H9 (cell line): ENCODE measurements around the gene DENND5B. TPM values are rescaled to one million over a fixed set of nuclear protein-coding genes. Genes with fewer than 3 reads are reported as not detected.

ENCODE experiments used
- DNase-seq: peaks from one replicate; pipeline ENCODE4 v3.0.0-alpha.2; 2017
- H2AFZ ChIP-seq: one replicate; pipeline ENCODE4 v1.6.1; 2013; ENCODE audit warnings: mild to moderate bottlenecking, low read length, control low read depth, moderate library complexity
- H2AK5ac ChIP-seq: 2 replicates; pipeline ENCODE4 v1.6.1; 2013; ENCODE audit warnings: low read length, control low read depth, mixed read lengths; ENCODE audit not compliant: insufficient read length
- H2BK120ac ChIP-seq: one replicate; pipeline ENCODE4 v1.6.1; 2013; ENCODE audit warnings: low read depth, mild to moderate bottlenecking, low read length, control low read depth, inconsistent platforms; ENCODE audit not compliant: poor library complexity, severe bottlenecking
- H2BK12ac ChIP-seq: 2 replicates; pipeline ENCODE4 v1.6.1; 2013; ENCODE audit warnings: low read length, control low read depth, mixed read lengths, low read depth; ENCODE audit not compliant: insufficient read length
- H2BK15ac ChIP-seq: 2 replicates; pipeline ENCODE4 v1.6.1; 2013; ENCODE audit warnings: low read depth, low read length, control low read depth
- H2BK20ac ChIP-seq: one replicate; pipeline ENCODE4 v1.6.1; 2013; ENCODE audit warnings: low read depth, mild to moderate bottlenecking, low read length, control low read depth, inconsistent platforms; ENCODE audit not compliant: poor library complexity, severe bottlenecking
- H2BK5ac ChIP-seq: 2 replicates; pipeline ENCODE4 v1.6.1; 2013; ENCODE audit warnings: low read length, control low read depth, mixed read lengths; ENCODE audit not compliant: insufficient read length
- H3K14ac ChIP-seq: 2 replicates; pipeline ENCODE4 v1.6.1; 2013; ENCODE audit warnings: low read length, control low read depth; ENCODE audit not compliant: insufficient read depth
- H3K18ac ChIP-seq: 2 replicates; pipeline ENCODE4 v1.6.1; 2013; ENCODE audit warnings: low read depth, mild to moderate bottlenecking, mixed read lengths, low read length, control low read depth; ENCODE audit not compliant: insufficient read length
- H3K23ac ChIP-seq: 2 replicates; pipeline ENCODE4 v1.6.1; 2013; ENCODE audit warnings: low read length, control low read depth, mixed read lengths, low read depth; ENCODE audit not compliant: insufficient read length
- H3K23me2 ChIP-seq: 2 replicates; pipeline ENCODE4 v1.6.1; 2013; ENCODE audit warnings: low read depth, mild to moderate bottlenecking, mixed read lengths, low read length, control low read depth; ENCODE audit not compliant: insufficient read length, poor library complexity, severe bottlenecking
- H3K27ac ChIP-seq: 2 replicates; pipeline ENCODE4 v1.5.1; 2013; ENCODE audit warnings: low read length, control low read depth, mixed read lengths, low read depth; ENCODE audit not compliant: insufficient read length
- H3K27me3 ChIP-seq: 2 replicates; pipeline ENCODE4 v1.6.1; 2013; ENCODE audit warnings: low read length, control low read depth, inconsistent platforms; ENCODE audit not compliant: insufficient read depth
- H3K4ac ChIP-seq: 2 replicates; pipeline ENCODE4 v1.6.1; 2013; ENCODE audit warnings: low read depth, mild to moderate bottlenecking, control low read depth, inconsistent platforms, low read length, moderate library complexity
- H3K4me1 ChIP-seq: 2 replicates; pipeline ENCODE4 v1.6.1; 2013; ENCODE audit warnings: low read length, control low read depth, inconsistent platforms; ENCODE audit not compliant: insufficient read depth
- H3K4me2 ChIP-seq: 2 replicates; pipeline ENCODE4 v1.6.1; 2013; ENCODE audit warnings: low read length, control low read depth, mixed read lengths; ENCODE audit not compliant: insufficient read length, insufficient read depth
- H3K56ac ChIP-seq: 2 replicates; pipeline ENCODE4 v1.6.1; 2013; ENCODE audit warnings: low read depth, mild to moderate bottlenecking, mixed read lengths, low read length, control low read depth; ENCODE audit not compliant: insufficient read length
- H3K79me1 ChIP-seq: 2 replicates; pipeline ENCODE4 v1.6.1; 2013; ENCODE audit warnings: low read depth, mild to moderate bottlenecking, moderate library complexity, low read length, control low read depth, inconsistent platforms; ENCODE audit not compliant: insufficient read depth, poor library complexity, severe bottlenecking
- H3K79me2 ChIP-seq: 2 replicates; pipeline ENCODE4 v1.6.1; 2013; ENCODE audit warnings: low read length, control low read depth, inconsistent platforms; ENCODE audit not compliant: insufficient read depth
- H3K9ac ChIP-seq: 2 replicates; pipeline ENCODE4 v1.6.1; 2013; ENCODE audit warnings: low read length, control low read depth, mixed read lengths; ENCODE audit not compliant: insufficient read length; ENCODE audit errors: extremely low read depth
- H3K9me3 ChIP-seq: one replicate; pipeline ENCODE4 v1.6.1; 2013; ENCODE audit warnings: low read depth, low read length, inconsistent platforms; ENCODE audit not compliant: control insufficient read depth
- H3T11ph ChIP-seq: one replicate; pipeline ENCODE4 v1.6.1; 2013; ENCODE audit warnings: mild to moderate bottlenecking, low read length, control low read depth, inconsistent platforms
- H4K20me1 ChIP-seq: one replicate; pipeline ENCODE4 v1.6.1; 2013; ENCODE audit not compliant: control insufficient read depth, insufficient read length, insufficient read depth
- H4K5ac ChIP-seq: 2 replicates; pipeline ENCODE4 v1.6.1; 2013; ENCODE audit warnings: low read depth, mild to moderate bottlenecking, mixed read lengths, low read length, control low read depth; ENCODE audit not compliant: insufficient read length
- H4K8ac ChIP-seq: replicated peaks from 2 replicates; pipeline ENCODE4 v1.6.1; 2013; ENCODE audit warnings: low read length, control low read depth, mixed read lengths, low read depth; ENCODE audit not compliant: insufficient read length
- H4K91ac ChIP-seq: 2 replicates; pipeline ENCODE4 v1.6.1; 2013; ENCODE audit warnings: low read depth, mild to moderate bottlenecking, moderate library complexity, mixed read lengths, low read length, control low read depth; ENCODE audit not compliant: insufficient read length
- H3K27ac Mint-ChIP-seq, 3 experiments: 2 replicates in 2 of 3; 3 replicates in 1 of 3; pipeline ENCODE4 v1.8.0; 2020 to 2021; ENCODE audit warnings: mixed read lengths in 3 of 3, mild to moderate bottlenecking in 1 of 3, moderate library complexity in 1 of 3
- H3K27me3 Mint-ChIP-seq: 2 replicates; pipeline ENCODE4 v1.8.0; 2021; ENCODE audit warnings: low read depth, mild to moderate bottlenecking, moderate library complexity, mixed read lengths
- H3K36me3 Mint-ChIP-seq, 3 experiments: 2 replicates in 2 of 3; 3 replicates in 1 of 3; pipeline ENCODE4 v1.8.0; 2020 to 2021; ENCODE audit warnings: low read depth in 3 of 3, mixed read lengths in 3 of 3; ENCODE audit not compliant: insufficient read depth in 1 of 3
- H3K4me1 Mint-ChIP-seq, 2 experiments: 2 replicates each; pipeline ENCODE4 v1.8.0; 2020; ENCODE audit warnings: mixed read lengths in 2 of 2
- H3K4me3 Mint-ChIP-seq, 2 experiments: 2 replicates in 1 of 2; 3 replicates in 1 of 2; pipeline ENCODE4 v1.8.0; 2020 to 2021; ENCODE audit warnings: mild to moderate bottlenecking in 2 of 2, mixed read lengths in 2 of 2, moderate library complexity in 1 of 2
- H3K9me3 Mint-ChIP-seq, 2 experiments: 2 replicates in 1 of 2; 3 replicates in 1 of 2; pipeline ENCODE4 v1.8.0; 2020; ENCODE audit warnings: mild to moderate bottlenecking in 2 of 2, mixed read lengths in 2 of 2, moderate library complexity in 1 of 2
- CTCF ChIP-seq: fragments of 200-600 bp; sonication (generic); conservative IDR thresholded peaks from 3 replicates; pipeline ENCODE4 v1.8.0; 2021; ENCODE audit warnings: antibody characterized with exemption, mild to moderate bottlenecking
- WGBS: extraction: QIAGEN DNeasy Blood & Tissue Kit; methylation state at CpG from one replicate; pipeline ENCODE4 v1.1.7; 2013; ENCODE audit warnings: missing lambda C conversion rate, low lambda C conversion rate, mixed read lengths; ENCODE audit not compliant: insufficient read length; ENCODE audit errors: extremely low coverage; 5-methylcytosine and 5-hydroxymethylcytosine counted together
- total RNA-seq: library from RNA; stranded (reverse); gene quantifications from 2 replicates; pipeline ENCODE4 v1.2.1, GENCODE V29; 2021

Gene DENND5B
- total RNA-seq, 1 experiment from 2014 or later: 13.4 TPM

DNA sequence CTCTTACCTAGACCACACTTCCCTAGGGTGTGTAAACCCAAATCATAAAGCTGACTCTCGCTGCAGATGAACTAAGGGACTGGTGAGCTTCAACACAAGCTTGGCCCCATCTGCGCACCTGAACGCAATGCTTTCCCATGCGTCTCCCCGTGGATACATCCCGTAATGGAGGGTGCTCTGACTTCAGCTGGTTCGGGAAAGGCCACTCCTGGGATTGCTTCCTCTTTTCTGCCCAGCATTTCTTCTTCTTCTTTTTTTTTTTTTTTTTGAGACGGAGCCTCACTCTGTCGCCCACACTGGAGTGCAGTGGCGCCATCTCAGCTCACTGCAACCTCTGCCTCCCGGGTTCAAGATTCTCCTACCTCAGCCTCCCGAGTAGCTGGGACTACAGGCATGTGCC lies 40.9 kb upstream of the DENND5B start:
- Histone ChIP-seq H3K23ac (no peak overlapping the region), H3K56ac (no peak overlapping the region), H4K5ac (no peak overlapping the region), H3K23me2 (no peaks in the 10 kb centered on the region), H3K14ac (no peak overlapping the region), H4K91ac (no peak overlapping the region), H3K18ac (no peak overlapping the region), H2BK12ac (no peak overlapping the region), H3K4ac (no peak overlapping the region), H2AK5ac (no peak overlapping the region), H3K9me3 (no peaks in the 10 kb centered on the region), H2AFZ (no peak overlapping the region), H3K27me3 (no peaks in the 10 kb centered on the region), H2BK20ac (no peak overlapping the region), H4K8ac (no peak overlapping the region), H3K79me1 (no peaks in the 10 kb centered on the region), H2BK5ac (no peak overlapping the region), H3K27ac (no peak overlapping the region), H3K79me2 (no peaks in the 10 kb centered on the region), H2BK120ac (no peak overlapping the region), H4K20me1 (no peaks in the 10 kb centered on the region), H3K9ac (no peak overlapping the region), H3K4me2 (no peak overlapping the region), H3K4me1 (no peaks in the 10 kb centered on the region), H3T11ph (no peak overlapping the region), H2BK15ac (no peak overlapping the region)
- DNase-seq: no peak
- no peaks in the 10 kb centered on the region for H3K9me3 Mint-ChIP-seq
- no peak for TF ChIP-seq CTCF
- H3K27me3 Mint-ChIP-seq: no peaks in the 10 kb centered on the region; the same call in 1 of the 2 replicates
- WGBS: no CpG with 5 or more reads among the region's 12 CpGs
- H3K4me1 Mint-ChIP-seq: peaks cover 4 to 12% of the 10 kb centered on the region in 2 experiments
- no peak overlapping the region; a peak in 1 of 5 replicates for H3K4me3 Mint-ChIP-seq
- H3K36me3 Mint-ChIP-seq: no peaks in the 10 kb centered on the region; a peak in 1 of 7 replicates
- no peak overlapping the region; a peak in 1 of 7 replicates for H3K27ac Mint-ChIP-seq
